ENCODE results near the gene ARMC5.

DNA sequence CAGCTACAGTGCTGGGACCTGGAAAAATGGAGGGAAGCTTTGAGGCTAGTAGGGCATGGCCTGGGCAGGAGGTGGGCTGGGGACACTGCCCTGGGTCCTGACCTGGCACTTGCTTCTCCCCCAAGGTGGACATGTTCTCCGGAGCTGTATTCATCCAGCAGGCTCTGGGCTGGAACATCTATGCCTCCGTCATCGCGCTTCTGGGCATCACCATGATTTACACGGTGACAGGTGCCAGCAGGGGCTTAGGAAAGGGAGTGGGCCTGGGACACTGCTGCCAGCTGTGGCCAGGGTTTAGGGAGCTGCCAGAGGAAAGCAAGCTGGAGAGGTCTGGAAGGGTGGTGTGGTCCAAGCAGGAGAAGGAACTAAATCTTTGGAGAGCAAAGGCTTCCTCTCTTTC, 26.7 kb downstream of the ARMC5 start:
- no peak for TF ChIP-seq EZH2 (IDR thresholded peaks at IDR 0.05; ENCODE audit: low read depth)
- TF ChIP-seq, protein P1, sequence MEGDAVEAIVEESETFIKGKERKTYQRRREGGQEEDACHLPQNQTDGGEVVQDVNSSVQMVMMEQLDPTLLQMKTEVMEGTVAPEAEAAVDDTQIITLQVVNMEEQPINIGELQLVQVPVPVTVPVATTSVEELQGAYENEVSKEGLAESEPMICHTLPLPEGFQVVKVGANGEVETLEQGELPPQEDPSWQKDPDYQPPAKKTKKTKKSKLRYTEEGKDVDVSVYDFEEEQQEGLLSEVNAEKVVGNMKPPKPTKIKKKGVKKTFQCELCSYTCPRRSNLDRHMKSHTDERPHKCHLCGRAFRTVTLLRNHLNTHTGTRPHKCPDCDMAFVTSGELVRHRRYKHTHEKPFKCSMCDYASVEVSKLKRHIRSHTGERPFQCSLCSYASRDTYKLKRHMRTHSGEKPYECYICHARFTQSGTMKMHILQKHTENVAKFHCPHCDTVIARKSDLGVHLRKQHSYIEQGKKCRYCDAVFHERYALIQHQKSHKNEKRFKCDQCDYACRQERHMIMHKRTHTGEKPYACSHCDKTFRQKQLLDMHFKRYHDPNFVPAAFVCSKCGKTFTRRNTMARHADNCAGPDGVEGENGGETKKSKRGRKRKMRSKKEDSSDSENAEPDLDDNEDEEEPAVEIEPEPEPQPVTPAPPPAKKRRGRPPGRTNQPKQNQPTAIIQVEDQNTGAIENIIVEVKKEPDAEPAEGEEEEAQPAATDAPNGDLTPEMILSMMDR (conservative IDR thresholded peaks at IDR 0.05): no peak
